ENCODE results near the gene NUDT21.

DNA sequence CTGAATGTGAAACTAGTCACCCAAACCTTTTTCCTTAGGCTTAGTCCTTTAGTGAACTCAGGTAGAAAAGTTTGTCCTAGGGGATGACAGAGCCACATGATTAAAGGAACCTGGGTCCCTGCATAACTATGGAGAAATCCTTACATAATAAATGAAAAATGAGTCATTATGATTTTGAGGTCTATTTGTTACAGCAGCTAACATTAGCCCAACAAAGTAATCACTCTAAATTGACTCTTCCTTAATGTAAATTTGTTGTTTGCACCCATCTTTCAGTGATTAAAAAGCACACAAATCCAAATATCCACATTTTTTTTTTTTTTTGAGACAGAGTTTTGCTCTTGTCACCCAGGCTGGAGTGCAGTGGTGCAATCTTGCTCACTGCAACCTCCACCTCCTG is 32.3 kb upstream of the NUDT21 start:
- TF ChIP-seq TAF1 (IDR thresholded peaks at IDR 0.05; ENCODE audit: low read depth), result no peak
- TF ChIP-seq EP300 (IDR thresholded peaks at IDR 0.05; ENCODE audit: borderline replicate concordance), result no peak
- no peak for TF ChIP-seq YY1 (IDR thresholded peaks at IDR 0.05; ENCODE audit: low read depth)
- TF ChIP-seq CEBPB (IDR thresholded peaks at IDR 0.05), result no peak
- no peak for TF ChIP-seq EGR1 (IDR thresholded peaks at IDR 0.05)
- TF ChIP-seq, protein P1, sequence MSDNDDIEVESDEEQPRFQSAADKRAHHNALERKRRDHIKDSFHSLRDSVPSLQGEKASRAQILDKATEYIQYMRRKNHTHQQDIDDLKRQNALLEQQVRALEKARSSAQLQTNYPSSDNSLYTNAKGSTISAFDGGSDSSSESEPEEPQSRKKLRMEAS (IDR thresholded peaks at IDR 0.05), result no peak
- no peak for TF ChIP-seq TCF12 (IDR thresholded peaks at IDR 0.05; ENCODE audit: low read depth)
- TF ChIP-seq USF1 (IDR thresholded peaks at IDR 0.05), result no peak

All from Ishikawa (cell line).